Caco-2 (cell line): ENCODE measurements around the gene DDX59. TPM values are rescaled to one million over a fixed set of nuclear protein-coding genes. Genes with fewer than 3 reads are reported as not detected.

ENCODE experiments used
- BruUV-seq: library from RNA; stranded (reverse); fragments of 400-500 nt; replicated peaks from 2 replicates; lab custom pipeline; 2021; lab: Mats Ljungman, UMichigan
- CTCF ChIA-PET: fragments of 300-600 bp; sonication (Branson Sonifier 250); formaldehyde crosslinking; loops from one replicate; lab custom pipeline; 2022; ENCODE audit warnings: antibody characterized with exemption; lab: Charles Lee
- POLR2A ChIA-PET: fragments of 300-600 bp; sonication (Branson Sonifier 250); formaldehyde crosslinking; loops from one replicate; lab custom pipeline; 2022; ENCODE audit warnings: antibody characterized with exemption; lab: Charles Lee
- DNase-seq, 2 experiments: peaks; one replicate each; pipeline versions ENCODE4 v3.0.0 to v3.0.0-alpha.2; 2020 to 2022
- H3K27me3 ChIP-seq: replicated peaks from 2 replicates; pipeline ENCODE4 v1.6.0; 2011; ENCODE audit warnings: low read length; ENCODE audit not compliant: control insufficient read depth, insufficient read depth
- H3K36me3 ChIP-seq: 2 replicates; pipeline ENCODE4 v1.5.1; 2011; ENCODE audit warnings: low read length; ENCODE audit not compliant: control insufficient read depth, insufficient read depth
- H3K4me1 ChIP-seq: fragments of 250-450 bp; sonication (Bioruptor Pico); 2 replicates; pipeline ENCODE4 v1.5.1; 2020; ENCODE audit warnings: mild to moderate bottlenecking
- H3K4me3 ChIP-seq: 2 replicates; pipeline ENCODE4 v1.5.1; 2011; ENCODE audit warnings: low read depth, mild to moderate bottlenecking, control low read depth, low read length
- H3K9me3 ChIP-seq: fragments of 250-450 bp; sonication (Bioruptor Pico); 2 replicates; pipeline ENCODE4 v1.5.1; 2020; ENCODE audit warnings: mild to moderate bottlenecking, moderate library complexity
- H3K27ac Mint-ChIP-seq: one replicate; pipeline ENCODE4 v1.8.0; 2022; ENCODE audit warnings: mixed read lengths; ENCODE audit not compliant: unreplicated experiment
- H3K27me3 Mint-ChIP-seq: one replicate; pipeline ENCODE4 v1.8.0; 2022; ENCODE audit warnings: mixed read lengths; ENCODE audit not compliant: insufficient read depth, unreplicated experiment
- H3K36me3 Mint-ChIP-seq: one replicate; pipeline ENCODE4 v1.8.0; 2022; ENCODE audit warnings: mild to moderate bottlenecking, mixed read lengths; ENCODE audit not compliant: insufficient read depth, unreplicated experiment
- H3K4me1 Mint-ChIP-seq: one replicate; pipeline ENCODE4 v1.8.0; 2022; ENCODE audit warnings: low read depth, mixed read lengths; ENCODE audit not compliant: unreplicated experiment
- H3K4me3 Mint-ChIP-seq: one replicate; pipeline ENCODE4 v1.8.0; 2022; ENCODE audit warnings: mild to moderate bottlenecking, moderate library complexity, mixed read lengths; ENCODE audit not compliant: unreplicated experiment
- H3K9me3 Mint-ChIP-seq: one replicate; pipeline ENCODE4 v1.8.0; 2022; ENCODE audit warnings: mixed read lengths; ENCODE audit not compliant: unreplicated experiment
- intact Hi-C: fragments of 100-400 bp; cut with micrococcal nuclease; formaldehyde crosslinking; loops from one replicate; pipeline ENCODE4 v1.10.0; 2022; ENCODE audit not compliant: unreplicated experiment
- total RNA-seq: library from RNA; stranded (reverse); gene quantifications from 2 replicates; pipeline ENCODE4 v1.2.3, GENCODE V29; 2022
- TF ChIP-seq, protein P1 (sequence below), 2 experiments: fragments of 200-600 bp in 1 of 2; IDR thresholded peaks; 1 replicate in 1 of 2; 2 replicates in 1 of 2; pipeline versions ENCODE4 v1.5.1 to v1.8.0; 2011 to 2022; ENCODE audit warnings: antibody characterized with exemption in 1 of 2, control low read depth in 1 of 2, inconsistent platforms in 1 of 2, low read depth in 1 of 2, low read length in 1 of 2, mild to moderate bottlenecking in 1 of 2, moderate library complexity in 1 of 2; ENCODE audit not compliant: insufficient read depth in 1 of 2, severe bottlenecking in 1 of 2, unreplicated experiment in 1 of 2

DDX59 gene
- total RNA-seq, 1 experiment from 2014 or later = 13.5 TPM

- TF ChIP-seq, protein P1, sequence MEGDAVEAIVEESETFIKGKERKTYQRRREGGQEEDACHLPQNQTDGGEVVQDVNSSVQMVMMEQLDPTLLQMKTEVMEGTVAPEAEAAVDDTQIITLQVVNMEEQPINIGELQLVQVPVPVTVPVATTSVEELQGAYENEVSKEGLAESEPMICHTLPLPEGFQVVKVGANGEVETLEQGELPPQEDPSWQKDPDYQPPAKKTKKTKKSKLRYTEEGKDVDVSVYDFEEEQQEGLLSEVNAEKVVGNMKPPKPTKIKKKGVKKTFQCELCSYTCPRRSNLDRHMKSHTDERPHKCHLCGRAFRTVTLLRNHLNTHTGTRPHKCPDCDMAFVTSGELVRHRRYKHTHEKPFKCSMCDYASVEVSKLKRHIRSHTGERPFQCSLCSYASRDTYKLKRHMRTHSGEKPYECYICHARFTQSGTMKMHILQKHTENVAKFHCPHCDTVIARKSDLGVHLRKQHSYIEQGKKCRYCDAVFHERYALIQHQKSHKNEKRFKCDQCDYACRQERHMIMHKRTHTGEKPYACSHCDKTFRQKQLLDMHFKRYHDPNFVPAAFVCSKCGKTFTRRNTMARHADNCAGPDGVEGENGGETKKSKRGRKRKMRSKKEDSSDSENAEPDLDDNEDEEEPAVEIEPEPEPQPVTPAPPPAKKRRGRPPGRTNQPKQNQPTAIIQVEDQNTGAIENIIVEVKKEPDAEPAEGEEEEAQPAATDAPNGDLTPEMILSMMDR (IDR thresholded peaks at IDR 0.05; ENCODE audit: insufficient read depth in 1 of 2, low read depth in 1 of 2, low read length in 1 of 2, severe bottlenecking in 1 of 2, unreplicated experiment in 1 of 2) = no peak
- intact Hi-C loops = no loop called here
- H3K4me1 Mint-ChIP-seq = no peaks in the 10 kb centered on the region
- no peak overlapping the region for H3K27ac Mint-ChIP-seq
- Histone ChIP-seq H3K9me3 (no peaks in the 10 kb centered on the region), H3K4me1 (no peaks in the 10 kb centered on the region), H3K4me3 (no peak overlapping the region), H3K27me3 (no peaks in the 10 kb centered on the region), H3K36me3 (no peaks in the 10 kb centered on the region)
- H3K36me3 Mint-ChIP-seq = peaks cover 13% of the 10 kb centered on the region
- no TSS peak for BruUV-seq
- no peaks in the 10 kb centered on the region for H3K9me3 Mint-ChIP-seq
- H3K27me3 Mint-ChIP-seq = no peaks in the 10 kb centered on the region
- ChIA-PET CTCF (interaction anchor here (0.7 kb wide), 1 partner anchor 12 kb away, joined by 4 read pairs; no protein-coding TSS in a partner anchor), POLR2A (no interaction called here)
- no peak for DNase-seq
- H3K4me3 Mint-ChIP-seq = no peak overlapping the region
Observed at GRCh38 chr1:200646515-200646914, 23.2 kb downstream of the DDX59 start.

GRCh38 chr1:200644021-200644420 is 25.7 kb downstream of the DDX59 start:
- TF ChIP-seq, protein P1 (IDR thresholded peaks at IDR 0.05; ENCODE audit: insufficient read depth in 1 of 2, low read depth in 1 of 2, low read length in 1 of 2, severe bottlenecking in 1 of 2, unreplicated experiment in 1 of 2) = no peak
- H3K9me3 Mint-ChIP-seq = no peaks in the 10 kb centered on the region

DNA sequence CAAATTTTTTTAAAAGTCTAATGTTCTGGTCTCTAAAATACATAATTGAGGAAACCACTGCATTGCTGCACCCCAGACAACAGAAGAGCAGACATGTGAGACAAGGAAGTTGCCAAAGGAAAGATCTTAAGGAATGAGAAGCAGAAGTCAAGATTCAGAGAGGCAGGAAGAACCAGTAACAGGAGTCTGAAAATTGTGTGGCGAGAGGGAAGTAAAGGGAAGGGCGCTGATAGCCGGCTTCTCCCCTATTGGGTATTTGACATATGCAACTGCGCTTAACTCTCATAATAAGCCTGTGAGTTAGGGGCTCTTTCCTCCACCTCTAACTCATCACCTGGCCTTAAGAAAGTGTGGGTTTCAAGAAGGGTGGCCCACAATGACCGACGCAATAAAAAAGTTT is 27.2 kb downstream of the DDX59 start:
- H3K36me3 ChIP-seq = no peaks in the 10 kb centered on the region
- no peak overlapping the region for H3K4me3 ChIP-seq
- no TSS peak for BruUV-seq
- TF ChIP-seq, protein P1 (IDR thresholded peaks at IDR 0.05; ENCODE audit: insufficient read depth in 1 of 2, low read depth in 1 of 2, low read length in 1 of 2, severe bottlenecking in 1 of 2, unreplicated experiment in 1 of 2) = no peak
- H3K27me3 ChIP-seq = no peaks in the 10 kb centered on the region
- POLR2A ChIA-PET = no interaction called here
- peaks cover 13% of the 10 kb centered on the region; the same call in 1 of the 2 replicates for H3K4me1 ChIP-seq
- H3K4me1 Mint-ChIP-seq = peaks cover 14% of the 10 kb centered on the region
- H3K27ac Mint-ChIP-seq = no peak overlapping the region
- no peak overlapping the region for H3K4me3 Mint-ChIP-seq
- no peaks in the 10 kb centered on the region for H3K27me3 Mint-ChIP-seq
- H3K9me3 Mint-ChIP-seq = no peaks in the 10 kb centered on the region
- no peaks in the 10 kb centered on the region for H3K9me3 ChIP-seq
- intact Hi-C loops = no loop called here
- CTCF ChIA-PET = no interaction called here
- DNase-seq = no peak
- H3K36me3 Mint-ChIP-seq = peaks cover 13% of the 10 kb centered on the region

More at GRCh38 chr1:200644021-200644420, 25.7 kb downstream of the DDX59 start:
- Histone ChIP-seq H3K4me1 (peaks cover 10% of the 10 kb centered on the region; the same call in 1 of the 2 replicates), H3K4me3 (no peak overlapping the region), H3K27me3 (no peaks in the 10 kb centered on the region), H3K36me3 (no peaks in the 10 kb centered on the region), H3K9me3 (no peaks in the 10 kb centered on the region)
- ChIA-PET CTCF (no interaction called here), POLR2A (interaction anchor here (0.6 kb wide), 1 partner anchor 10 kb away, joined by 3 read pairs; no protein-coding TSS in a partner anchor)
- Mint-ChIP-seq H3K27ac (no peak overlapping the region), H3K27me3 (no peaks in the 10 kb centered on the region), H3K36me3 (peaks cover 13% of the 10 kb centered on the region), H3K4me3 (no peak overlapping the region), H3K4me1 (peaks cover 8% of the 10 kb centered on the region)
- BruUV-seq = no TSS peak
- DNase-seq = no peak
- intact Hi-C loops = no loop called here
